Measurements from ENCODE around the gene SLC6A2.

DNA sequence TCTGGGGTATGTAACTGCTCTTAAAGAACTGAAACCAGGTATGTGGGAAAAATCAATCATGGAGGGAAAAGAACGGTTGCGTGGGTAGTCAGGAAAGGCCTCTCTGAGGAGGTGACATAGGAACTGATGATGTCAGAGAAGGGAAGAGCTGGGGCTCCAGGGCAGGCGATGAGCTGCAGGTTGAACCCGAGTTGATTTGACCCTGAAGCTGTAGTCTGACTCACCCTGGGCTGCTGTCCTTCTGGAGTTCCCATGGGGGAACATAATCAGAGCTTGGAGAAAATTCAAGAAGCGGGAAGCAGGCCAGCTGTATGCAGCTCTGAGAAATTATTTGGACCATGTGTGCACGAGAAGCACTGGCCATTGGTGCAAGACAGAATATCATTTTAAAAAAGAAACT, 16.7 kb downstream of the SLC6A2 start:
- TF ChIP-seq CTCF (IDR thresholded peaks at IDR 0.05) (no peak), POLR2A (IDR thresholded peaks at IDR 0.05) (no peak)

All from adrenal gland (tissue), 5 donors.